Measurements from ENCODE around the gene TMEM120A.

The TMEM120A gene

GRCh38 chr7:75995052-75995471 lies 667 bp upstream of the TMEM120A start:
- no peak for DNase-seq (ENCODE audit: low read depth)

GRCh38 chr7:75993689-75994387 lies 557 bp downstream of the TMEM120A start:
- DNase-seq (ENCODE audit: low read depth), result no peak

DNA sequence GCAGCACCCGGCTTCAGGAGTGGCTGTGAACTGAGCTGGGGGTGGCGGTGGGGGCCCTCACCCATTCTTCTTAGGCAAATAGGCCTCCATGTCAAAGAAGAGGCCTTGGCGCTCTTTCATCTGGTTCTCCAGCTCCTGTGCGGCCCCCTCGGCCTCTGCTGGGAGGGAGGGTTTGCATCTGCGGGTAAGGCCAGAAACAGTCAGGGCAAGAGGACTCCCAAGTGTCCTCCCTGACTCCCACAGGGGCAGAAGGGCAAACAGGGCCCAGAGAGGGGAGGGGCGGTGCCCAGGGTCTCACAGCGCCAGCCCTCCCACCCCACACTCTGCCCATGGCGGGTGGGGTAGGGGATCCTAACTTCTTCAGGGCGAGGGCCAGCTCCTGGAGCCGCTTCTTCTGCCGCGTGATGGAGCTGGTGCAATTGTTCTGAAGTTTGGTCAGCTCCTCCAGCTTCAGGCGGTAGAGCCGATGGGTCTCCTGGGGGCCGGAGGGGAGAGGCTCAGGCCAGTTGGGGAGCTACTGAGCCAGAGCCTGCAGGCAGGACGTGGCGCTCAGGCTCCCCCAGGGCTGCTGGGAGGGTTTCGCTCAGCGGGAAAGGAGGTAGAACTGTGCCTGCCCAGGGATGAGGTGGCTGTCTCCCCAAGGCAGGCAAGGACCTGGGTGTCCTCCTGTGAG lies 2.2 kb downstream of the TMEM120A start:
- DNase-seq (ENCODE audit: low read depth), result no peak

DNA sequence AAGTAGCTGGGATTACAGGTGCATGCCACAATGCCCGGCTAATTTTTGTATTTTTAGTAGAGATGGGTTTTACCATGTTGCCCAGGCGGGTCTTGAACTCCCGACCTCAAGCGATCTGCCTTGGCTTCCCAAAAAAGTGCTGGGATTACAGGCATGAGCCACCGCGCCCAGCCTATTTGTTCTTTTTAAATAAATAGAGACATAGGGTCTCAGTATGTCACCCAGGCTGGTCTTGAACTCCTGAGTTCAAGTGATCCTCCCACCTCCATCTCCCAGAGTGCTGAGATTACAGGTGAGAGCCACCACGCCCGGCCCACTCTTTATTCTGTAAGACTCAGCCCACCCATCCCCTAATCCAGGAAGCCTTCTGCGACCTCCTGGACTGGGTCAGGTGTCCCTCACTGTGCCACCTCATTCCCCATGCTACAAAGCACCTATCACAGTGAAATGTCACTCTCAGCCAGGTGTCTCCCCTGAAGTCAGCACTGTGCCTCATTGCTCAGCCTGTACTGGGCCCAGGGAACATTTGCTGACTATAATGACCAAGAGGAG lies 2.8 kb downstream of the TMEM120A start:
- no peak for DNase-seq (ENCODE audit: low read depth)

GRCh38 chr7:75989500-75990388 lies 4.7 kb downstream of the TMEM120A start:
- DNase-seq (ENCODE audit: low read depth), result no peak

DNA sequence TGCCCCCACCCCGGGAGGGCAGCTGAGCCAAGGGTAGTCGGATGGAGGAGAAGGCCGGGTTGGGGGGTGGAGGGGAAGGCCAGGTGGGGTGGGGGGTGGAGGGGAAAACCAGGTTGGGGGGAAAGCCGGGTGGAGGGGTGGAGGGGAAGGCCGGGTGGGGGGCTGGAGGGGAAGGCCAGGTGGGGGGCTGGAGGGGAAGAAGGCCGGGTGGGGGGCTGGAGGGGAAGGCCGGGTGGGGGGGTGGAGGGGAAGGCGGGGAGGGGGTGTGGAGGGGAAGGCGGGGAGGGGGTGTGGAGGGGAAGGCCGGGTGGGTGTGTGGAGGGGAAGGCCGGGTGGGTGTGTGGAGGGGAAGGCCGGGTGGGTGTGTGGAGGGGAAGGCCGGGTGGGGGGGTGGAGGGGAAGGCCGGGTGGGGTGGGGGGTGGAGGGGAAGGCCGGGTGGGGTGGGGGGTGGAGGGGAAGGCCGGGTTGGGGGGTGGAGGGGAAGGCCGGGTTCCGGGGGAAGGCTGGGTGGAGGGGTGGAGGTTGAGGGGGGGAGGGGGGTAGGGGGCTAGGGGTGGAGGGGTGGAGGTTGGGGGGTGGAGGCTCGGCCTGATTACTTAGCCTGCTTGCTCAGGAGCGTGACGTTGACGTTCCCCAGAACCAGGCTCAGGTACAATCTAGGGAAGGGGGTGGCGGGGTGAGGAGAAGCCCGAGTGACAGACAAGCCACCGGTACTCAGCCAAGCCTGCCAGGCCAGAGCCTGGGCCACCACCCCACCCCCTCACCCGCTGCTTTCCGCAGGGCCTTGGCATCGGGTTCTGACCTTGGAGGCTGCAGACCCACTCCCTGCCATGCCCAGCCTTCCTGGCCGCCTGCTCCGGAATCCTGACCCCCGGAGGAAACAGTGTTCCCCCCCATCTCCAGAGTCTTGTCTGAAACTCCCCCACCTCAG lies 5.6 kb downstream of the TMEM120A start:
- no peak for DNase-seq (ENCODE audit: low read depth)

DNA sequence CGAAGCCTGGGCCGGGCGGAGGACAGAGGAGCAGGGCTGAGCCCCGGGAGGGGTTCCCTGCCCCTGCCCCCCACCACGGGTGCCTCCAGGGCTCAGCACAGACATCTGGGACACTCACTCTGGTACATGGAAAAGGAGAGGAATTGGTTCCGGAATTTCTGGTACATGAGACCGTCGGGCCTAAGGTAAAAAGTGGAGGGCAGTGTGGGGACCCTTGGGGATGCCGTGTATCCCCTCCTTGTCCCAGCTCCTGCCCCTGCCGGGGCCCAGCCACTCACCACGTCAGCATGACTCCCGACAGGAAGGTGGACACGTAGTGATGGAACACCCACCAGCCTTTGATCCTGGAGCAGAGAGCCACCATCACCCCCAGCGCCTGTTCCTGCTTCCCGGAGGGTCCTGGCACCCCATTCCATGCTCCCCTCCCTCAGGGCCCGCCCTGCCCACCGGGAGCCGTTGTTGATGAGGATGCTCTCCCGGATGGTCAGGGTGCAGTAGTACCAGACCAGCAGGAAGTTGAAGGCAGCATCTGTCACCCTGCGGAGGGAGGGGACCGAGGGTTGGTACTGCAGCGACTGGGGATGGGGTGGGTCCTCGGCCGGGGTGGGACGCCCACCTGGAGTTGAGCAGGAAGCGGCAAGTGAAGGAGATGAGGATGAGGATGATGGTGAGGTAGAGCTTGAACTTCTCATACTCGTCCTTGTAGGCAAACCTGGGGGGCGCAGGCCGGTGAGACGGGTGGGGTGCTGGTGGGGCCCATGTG lies 6.4 kb downstream of the TMEM120A start:
- no peak for DNase-seq (ENCODE audit: low read depth)

- no peak for DNase-seq (ENCODE audit: low read depth)
Observed at GRCh38 chr7:75987026-75987804, 7.2 kb downstream of the TMEM120A start.

- no peak for DNase-seq (ENCODE audit: low read depth)
Observed at GRCh38 chr7:75986147-75986781, 8.1 kb downstream of the TMEM120A start.

- no peak for DNase-seq (ENCODE audit: low read depth)
Observed at GRCh38 chr7:75985518-75986146, 8.8 kb downstream of the TMEM120A start.

GRCh38 chr7:75985009-75985517 lies 9.3 kb downstream of the TMEM120A start:
- DNase-seq (ENCODE audit: low read depth), result no peak

DNA sequence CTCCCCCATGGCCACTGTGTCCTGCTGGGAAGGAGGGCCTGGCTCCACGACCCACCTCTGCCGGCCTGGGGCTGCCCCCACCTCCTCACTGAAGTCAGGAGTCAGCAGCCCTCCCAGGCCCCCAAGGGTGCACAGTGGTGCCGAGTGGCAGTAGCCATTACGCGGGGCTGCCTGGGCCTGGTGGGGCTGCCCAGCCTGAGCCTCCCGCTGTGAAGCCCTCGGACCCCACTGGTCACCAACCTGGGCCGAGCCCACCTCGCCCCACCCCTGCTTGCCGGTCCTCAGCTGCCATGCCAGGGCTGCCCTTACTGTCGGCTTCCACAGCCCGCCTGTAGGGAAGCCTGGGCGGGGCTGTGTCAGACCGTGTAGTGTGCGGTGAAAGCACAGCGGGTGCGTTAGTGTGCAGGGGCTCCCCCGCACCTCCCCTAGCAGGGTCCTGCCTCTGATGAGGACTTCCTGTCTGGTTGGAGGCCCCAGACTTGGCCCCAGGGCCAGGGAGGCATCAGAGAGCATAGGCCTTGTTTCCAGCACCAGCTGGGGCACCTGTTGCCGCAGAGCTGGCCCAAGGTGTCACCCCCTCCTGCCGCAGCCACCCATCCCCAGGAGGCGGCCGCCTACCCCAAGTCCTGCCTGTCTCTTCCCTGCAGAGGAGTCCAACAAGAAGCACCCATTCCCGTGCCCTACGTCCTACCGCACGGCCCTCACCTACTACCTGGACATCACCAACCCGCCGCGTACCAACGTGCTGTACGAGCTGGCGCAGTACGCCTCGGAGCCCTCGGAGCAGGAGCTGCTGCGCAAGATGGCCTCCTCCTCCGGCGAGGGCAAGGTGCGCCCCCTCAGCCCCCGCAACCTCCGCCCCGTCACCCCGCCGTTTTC lies 10.0 kb downstream of the TMEM120A start:
- no peak for DNase-seq (ENCODE audit: low read depth)

GRCh38 chr7:75983471-75984129 lies 10.8 kb downstream of the TMEM120A start:
- no peak for DNase-seq (ENCODE audit: low read depth)

DNA sequence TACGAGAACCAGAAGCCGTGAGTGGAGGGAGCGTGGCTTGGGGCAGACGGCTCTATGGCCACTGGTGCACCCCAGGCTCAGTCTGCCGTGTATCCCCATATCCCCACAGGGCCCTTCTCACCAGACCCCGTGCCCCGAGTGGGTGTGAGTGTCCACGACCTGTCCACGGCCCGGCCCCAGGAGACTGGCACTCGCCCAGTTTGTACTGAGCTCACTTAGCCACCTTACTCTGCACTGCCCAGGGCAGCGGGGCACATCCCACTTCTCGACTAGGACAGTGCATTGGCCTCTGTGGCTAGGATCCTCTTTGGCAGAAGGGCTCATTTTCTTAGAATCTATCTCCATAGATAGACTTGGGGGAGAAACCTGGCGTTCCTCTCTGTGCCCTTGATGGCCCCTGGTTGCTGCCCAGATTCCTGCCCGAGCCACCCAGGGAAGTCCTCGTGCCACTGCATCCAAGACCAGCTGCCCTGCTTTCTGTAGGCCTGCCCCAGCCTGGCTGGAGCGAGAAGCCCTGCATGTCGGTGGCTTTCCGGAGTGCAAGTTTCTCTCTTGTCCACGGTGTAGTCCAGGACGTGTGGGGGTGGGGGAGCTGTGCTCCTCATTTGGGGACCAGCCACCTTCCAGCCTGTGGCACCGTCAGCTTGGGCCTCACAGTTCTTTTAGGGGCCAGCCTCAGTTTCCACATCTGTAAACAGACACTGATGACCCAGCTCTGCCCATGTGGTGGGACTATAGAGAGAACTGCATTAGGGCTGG lies 11.9 kb downstream of the TMEM120A start:
- DNase-seq (ENCODE audit: low read depth), result no peak

DNA sequence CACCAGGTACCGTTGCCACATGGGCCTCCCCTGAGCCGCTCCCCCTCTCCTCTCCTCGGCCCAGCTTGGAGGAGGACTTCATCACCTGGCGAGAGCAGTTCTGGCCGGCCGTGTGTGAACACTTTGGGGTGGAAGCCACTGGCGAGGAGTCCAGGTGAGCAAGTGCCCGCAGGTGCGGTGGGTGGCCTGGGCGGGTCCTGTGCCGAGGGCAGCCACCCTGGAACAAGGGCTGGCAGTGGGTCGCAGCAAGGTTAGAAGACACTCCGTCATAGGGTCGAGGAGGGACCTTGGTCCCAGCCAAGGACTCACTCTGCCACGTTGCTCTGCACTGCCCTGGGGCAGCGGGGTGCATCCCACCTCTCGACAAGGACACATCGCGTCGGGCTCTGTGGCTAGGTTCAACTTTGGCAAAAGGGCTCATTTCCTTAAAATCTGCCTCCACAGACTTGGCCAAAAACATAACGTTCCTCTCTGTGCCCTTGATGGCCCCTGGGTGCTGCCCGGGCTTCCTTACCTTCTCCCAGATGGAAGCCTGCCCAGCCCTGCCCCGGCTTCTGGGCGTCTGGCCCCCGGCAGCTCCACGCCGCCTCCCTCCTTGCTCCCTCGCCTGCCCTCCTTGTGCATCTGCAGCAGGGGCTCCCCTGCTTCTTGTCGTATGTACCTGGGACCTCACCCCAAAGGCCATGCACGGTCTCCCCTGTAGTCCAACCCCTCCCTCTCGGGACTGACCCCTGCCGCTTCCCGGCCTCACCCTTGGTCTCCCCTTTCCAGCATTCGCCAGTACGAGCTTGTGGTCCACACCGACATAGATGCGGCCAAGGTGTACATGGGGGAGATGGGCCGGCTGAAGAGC lies 12.7 kb downstream of the TMEM120A start:
- DNase-seq (ENCODE audit: low read depth), result no peak

DNA sequence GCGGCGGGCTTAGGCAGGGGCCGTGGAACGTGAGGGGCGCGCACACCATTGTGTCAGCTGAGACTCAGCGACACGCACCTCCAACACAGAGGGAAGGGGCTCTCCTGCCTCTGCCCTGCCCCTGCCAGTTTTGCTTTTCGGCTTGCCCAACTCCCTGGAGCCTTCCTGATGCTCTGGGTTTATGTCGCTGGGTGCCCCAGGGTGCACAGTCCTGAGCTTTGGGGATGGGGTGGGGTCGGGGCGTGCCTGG lies 13.3 kb downstream of the TMEM120A start:
- DNase-seq (ENCODE audit: low read depth), result no peak

Data from activated gamma-delta T cell treated with anti-CD3 and anti-CD28 coated beads, Interleukin-2, amount 50 U/mL, for 16 hours (primary cell).